NAMALWA (cell line): ENCODE data around the gene EFHD2.
"Not testable (repeated sequence)": the region's sequence is repeated elsewhere in the genome, so short reads cannot be mapped to it uniquely, and the experiment has no call there.

ENCODE experiments used
- DNase-seq: peaks from one replicate; pipeline ENCODE4 v3.0.0-alpha.2; 2015; ENCODE audit warnings: low spot score

The EFHD2 gene

DNA sequence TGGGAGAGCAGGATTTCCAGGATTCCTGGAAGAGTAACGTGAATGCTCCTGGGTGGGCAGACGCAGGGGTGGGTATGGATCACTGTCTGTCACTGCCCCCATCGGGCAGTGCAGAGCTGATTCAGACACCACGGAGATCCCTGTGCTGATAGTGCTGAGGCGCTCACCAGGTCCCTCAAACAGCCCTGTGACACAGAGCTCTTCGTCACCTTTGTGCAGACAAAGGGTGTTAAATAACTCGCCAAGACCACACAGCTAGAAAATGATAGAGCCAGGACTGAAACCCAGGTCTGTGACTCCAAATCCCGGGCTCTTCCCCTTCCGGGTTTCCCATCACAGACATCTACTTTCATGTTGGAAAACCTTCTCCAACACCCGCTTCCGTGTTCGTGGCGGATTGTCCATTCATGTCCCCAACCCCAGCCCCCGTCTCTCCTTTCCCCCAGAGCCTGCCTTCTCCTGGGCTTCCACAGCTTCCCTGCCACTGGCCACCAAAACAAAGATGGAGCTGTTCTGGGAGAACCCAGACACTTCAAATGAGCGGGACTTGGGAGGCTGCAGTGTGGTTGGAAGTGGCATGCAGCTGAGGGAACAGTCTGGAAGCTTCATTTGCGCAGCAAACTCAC, 2.6 kb downstream of the EFHD2 start:
- DNase-seq: peak; percentile 33

- DNase-seq: no peak
Measured at GRCh38 chr1:15412843-15413242, 3.2 kb downstream of the EFHD2 start.

DNA sequence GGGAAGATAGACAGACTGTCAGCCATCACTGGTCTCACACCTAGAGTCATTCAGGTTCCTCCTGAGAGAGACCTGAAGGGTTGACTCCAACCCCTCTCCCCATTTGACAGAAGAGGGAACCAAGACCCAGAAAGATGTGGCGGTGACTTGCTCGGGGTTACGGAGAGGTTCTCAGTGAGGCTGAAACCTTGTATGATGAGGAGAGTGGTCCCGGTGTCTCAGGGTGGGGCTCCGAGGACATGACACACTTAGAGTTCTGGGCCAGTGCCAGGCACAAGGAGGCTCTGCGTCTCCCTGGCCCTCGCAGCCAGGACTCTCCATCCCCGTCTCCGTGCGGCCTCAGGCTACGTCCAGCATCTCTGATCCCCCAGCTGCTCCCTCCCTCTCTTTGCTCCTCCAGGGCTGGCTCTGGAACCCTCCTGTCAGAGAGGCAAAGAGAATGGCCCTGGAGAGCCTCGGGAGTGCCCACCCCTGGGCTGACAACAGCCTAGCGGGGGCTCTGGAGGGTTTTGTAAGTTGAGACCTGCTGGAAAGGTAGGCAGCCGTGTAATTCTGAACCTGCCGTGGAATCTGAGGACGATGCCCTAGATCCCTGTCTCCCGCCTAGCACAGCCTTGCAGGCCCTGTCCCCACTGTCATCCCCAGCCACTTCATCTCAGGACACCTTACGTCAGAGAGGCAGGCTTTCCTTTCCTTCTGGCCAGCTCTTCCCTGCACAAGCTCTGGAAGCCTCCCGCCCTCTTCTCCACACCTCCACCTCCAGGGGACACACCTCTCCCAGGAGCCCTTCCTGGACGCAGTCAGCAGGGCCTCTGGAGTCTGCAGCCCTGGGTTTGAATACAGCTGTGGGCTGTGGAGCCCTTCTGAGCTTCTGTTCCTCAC, 4.1 kb downstream of the EFHD2 start:
- DNase-seq: no peak

DNA sequence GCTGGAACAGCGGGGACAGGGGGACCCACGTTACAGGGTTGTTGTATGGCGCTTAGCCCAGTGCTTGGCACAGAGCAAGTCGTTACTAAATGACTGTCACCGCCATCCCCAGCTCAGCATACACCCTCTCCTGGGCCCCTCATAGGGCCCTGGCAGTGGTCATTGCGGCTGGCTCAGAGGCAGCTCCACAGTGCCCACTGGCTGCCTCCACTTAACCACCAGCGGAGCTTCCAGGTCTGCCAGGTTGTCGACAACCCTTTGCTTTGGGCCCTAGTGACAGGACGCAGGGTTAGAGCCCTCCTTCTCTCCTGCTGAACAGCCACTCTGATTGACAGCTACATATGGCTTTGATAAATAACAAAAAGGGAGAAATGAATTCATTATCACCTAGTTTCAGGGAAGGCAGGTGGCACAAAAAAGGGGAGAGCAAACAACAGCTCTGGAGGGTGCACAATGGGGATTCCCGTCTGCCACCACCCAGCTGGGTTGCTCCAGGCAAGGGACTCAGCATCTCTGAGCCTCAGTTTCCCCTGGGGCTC, 4.8 kb downstream of the EFHD2 start:
- DNase-seq: no peak

DNA sequence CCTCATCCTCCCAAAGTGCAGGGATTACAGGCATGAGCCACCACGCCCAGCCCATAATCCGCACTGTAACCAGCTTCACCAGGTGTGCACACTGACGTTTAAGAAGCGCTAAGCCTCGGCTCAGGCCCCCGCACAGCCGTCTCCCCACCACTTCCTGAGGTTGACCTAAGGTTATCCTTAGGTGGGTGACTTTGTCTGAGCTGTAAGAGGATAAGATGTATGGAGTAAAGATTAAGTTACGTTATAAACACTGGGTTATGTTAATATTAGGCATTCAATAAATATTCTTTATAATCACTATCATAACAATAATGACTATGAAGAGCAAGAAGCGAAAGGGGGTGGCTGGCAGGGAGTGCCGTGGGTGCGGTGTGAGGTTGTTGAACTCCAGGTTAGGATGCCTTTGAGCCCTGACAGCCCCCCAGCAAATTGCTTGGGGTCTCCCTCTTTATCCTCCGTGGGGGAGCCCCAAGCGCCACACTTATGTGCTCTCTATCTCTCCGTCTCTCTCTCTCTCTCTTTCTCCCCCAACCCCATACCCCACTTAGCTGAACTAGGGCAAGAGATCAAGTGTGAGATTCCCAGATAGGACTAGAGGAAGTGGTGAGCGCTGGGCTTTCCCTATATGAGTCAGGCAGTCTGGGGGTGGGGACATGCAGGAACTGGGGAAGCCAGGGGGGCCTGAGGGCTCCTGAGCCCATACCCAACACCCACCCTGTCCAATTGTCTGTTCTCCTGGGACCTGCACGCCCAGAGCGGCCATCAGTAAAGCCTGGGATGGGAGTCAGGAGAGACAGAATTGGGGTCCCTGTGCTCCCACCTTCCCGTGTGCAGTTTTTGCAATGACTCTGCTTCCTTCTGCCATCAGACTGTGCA, 7.6 kb downstream of the EFHD2 start:
- DNase-seq: no peak

DNA sequence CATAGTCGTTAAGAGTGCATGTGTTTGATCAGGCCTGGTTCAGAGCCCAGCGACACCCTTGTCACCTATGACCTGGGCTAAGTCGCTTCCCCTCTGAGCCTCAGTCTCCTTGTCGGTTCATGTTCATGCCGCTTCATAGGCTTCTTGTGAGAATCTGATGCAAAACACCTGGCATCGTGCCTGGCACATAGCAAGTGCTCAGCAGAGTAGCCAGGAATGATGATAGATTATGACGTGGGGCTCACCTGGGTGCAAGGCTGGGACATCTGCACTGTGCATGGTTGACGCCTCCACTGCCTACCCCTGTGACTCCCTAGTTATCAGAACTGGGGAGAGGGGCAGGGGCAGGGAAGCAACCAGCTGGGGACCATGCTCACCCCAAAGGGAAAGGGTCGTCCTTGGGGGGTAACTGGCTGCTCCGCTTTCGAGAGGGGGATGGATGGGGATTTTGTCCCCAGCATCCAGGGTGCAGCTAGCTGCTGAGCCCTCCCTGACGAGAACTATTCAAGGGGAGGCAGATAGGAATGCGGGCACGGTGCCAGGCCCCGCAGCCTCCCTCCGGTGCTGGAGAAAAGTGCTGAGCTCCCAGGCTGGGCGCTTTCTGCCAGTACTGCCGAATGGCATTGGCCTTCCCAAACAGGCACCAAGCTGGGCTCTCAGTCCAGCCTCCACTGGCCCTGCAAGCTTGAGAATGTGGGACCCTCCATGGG, 9.3 kb downstream of the EFHD2 start:
- no peak for DNase-seq

DNA sequence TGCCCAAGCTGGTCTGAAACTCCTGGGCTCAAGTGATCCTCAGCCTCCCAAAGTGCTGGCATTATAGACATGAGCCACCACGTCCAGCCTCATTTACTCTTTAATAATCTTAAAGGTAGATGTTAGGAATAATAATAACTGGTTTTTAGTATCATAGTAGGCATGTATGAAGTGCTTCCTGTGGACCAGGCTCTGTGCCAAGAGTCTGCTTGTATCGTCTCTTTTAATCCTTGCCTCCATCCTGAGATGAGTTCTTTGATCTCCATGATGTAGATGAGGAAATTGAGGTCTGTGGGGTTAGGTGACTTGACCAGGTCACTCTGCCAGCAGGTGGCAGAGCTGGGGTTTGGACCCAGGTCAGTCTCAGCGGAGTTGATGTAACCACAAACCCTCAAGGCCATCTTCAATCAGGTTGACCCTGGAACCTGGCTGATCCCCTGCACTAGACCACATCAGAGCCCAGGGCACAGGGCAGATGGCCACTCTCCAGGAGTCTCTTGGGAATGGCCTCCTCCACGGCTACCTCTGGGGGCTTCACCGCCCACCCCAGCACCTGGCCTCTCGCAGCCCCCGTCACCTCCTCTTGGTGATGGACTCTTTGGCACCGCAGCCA, 11.3 kb downstream of the EFHD2 start:
- DNase-seq: no peak

DNA sequence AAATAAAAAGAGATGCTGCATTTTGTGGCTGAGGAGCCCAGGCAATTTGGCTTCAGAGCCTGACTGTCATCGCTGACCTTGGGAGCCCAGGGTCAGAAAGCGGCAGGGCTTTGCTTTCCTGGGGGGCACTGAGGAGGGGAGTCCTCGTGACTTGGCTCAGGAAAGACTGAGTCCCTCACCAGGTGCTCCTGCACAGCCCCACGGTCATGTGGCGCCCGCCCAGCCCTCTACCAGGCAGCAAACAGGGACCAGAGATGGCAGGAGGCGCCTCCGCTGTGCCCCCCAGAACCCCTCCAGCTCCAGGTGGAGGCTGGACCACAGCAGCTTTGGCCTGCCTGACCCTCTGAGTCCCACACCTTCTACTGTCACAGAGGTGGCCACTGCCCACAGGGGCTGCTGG, 13.2 kb downstream of the EFHD2 start:
- DNase-seq: no peak

DNA sequence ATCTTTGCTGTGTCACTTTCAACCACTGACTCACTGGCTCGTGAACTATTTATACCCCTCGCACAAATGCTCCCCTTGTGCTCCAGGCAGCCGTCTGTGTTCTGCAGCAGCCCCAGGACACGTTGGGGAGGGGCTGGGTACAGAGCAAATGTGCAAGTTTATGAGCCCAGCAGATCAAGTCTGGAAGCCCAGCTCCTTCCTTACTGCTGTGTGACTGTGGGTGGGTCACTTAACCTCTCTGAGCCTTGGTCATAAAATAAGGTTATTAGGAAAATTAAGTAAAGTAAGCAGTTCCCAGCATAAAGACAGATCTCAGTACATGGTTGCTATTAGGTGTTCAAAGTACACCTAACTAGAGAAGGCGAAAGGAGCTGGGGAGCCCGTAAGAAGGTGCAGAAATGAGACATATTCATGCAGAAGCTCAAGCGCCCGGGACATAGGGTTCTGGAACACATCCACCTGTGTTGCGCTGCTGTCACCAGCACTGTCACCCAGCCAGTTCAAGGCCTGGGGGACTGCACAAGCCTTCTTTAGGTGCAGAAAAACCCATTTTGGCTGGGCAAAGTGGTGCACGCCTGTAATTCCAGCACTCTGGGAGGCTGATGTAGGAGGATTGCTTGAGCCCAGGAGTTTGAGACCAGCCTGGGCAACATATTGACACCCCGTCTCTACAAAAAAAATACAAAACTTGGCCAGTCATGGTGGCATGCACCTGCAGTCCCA, 13.8 kb downstream of the EFHD2 start:
- no peak for DNase-seq

DNA sequence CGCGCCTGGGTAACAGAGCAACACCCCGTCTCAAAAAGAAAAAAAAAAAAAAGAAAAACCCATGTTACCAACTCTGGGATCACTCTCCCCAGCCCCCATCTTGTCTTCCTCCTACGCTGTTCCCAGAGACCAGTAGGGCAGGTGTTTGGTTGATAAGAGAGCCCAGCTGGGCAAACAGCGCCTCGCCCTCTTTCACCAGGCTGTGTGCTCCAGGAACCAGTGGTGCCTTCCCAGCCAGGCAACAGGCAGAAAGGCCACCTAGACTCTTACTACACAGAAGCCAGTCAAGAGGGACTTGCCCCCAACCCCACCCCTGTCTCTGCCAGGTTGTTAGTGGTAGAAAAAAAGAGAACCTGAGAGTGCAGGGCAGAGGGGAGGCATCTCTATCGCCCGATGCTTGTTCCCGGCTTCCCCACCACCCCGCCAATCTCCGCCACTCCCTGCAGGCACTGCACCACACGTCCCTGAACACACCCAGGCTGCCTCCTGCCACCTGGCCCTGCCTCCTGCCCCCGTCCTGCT, 14.5 kb downstream of the EFHD2 start:
- DNase-seq: no peak

DNA sequence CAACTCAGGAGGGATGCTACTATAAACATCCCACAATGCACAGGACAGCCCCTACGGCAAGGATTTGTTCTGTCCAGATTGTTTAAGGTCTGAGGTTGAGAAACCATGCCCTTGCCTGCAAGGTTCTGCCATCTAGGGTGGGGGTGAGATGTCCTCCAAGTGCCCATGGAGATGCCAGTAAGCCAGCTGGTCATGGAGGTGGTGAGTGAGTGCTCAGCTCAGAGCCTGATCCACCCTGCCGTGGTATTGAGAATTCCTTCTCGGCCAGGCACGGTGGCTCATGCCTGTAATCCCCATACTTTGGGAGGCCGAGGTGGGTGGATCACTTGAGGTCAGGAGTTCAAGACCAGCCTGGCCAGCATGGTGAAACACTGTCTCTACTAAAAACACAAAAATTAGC, 15.3 kb downstream of the EFHD2 start:
- no peak for DNase-seq

GRCh38 chr1:15425521-15425920, 15.8 kb downstream of the EFHD2 start:
- DNase-seq: no peak

DNA sequence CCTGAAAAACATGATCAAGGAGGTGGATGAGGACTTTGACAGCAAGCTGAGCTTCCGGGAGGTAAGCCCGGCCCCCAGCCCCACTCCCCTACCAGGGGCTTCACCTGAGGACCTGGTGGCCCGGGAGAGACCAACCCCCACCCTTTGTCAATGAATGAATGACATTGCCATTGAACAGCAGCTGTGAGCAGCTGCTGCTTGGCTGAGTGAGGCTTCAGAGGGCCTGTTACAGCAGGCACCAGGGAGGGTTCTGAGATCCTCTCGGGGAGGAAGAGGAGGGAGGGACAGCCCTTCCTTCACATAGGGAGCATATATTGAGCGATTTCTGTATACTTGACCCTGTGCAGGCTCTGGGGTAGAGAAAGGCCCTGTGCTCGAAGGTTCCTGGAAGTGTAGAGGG, 16.3 kb downstream of the EFHD2 start:
- DNase-seq: no peak

GRCh38 chr1:15426492-15427279, 17.0 kb downstream of the EFHD2 start:
- DNase-seq: no peak

- no peak for DNase-seq
Measured at GRCh38 chr1:15427280-15427666, 17.6 kb downstream of the EFHD2 start.

- not testable (repeated sequence) for DNase-seq
Measured at GRCh38 chr1:15428252-15428651, 18.6 kb downstream of the EFHD2 start.

DNA sequence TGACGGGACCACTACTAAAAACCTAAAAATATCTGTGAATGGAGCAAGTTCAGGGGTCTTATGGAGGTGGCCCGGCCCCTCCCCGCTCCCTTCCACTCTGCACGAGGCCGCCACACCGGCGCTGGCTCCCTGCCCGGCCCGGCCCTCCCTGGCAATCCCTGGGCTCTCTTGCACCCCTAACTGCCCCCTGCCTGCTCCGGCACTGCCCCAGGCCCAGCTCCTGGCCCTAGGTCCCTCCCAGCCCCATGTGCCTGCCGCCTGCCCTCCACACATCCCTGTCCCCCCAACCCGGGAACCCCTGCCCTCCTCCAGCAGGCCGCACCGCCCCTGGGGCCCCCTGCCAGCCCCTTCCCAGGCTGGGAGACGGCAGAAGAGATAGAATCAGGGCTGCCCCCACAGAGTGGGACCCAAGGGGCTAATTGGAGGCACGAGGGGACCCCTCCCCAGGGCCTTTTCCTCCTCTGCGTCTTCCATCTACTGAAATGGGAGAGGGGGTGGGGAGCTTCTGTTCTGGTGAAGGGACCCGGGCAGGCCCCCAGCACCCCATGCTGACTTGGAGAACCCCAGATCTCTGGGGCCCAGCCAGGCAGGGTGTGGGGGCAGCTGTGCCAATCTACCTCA, 19.2 kb downstream of the EFHD2 start:
- DNase-seq: no peak

GRCh38 chr1:15429701-15430149, 20.0 kb downstream of the EFHD2 start:
- no peak for DNase-seq
